GM23338 (cell line): Measurements from ENCODE around the gene ACAD10. TPM values are rescaled to one million over a fixed set of nuclear protein-coding genes. Genes with fewer than 3 reads are reported as not detected.
"Not testable (repeated sequence)": the region's sequence is repeated elsewhere in the genome, so short reads cannot be mapped to it uniquely, and the experiment has no call there.

Source experiments
- ATAC-seq: fragments of 200-7000 bp; cut with Tn5 transposase; 3 replicates; pipeline ENCODE4 v1.9.1; 2020
- DNase-seq: peaks from one replicate; pipeline ENCODE4 v3.0.0-alpha.2; 2015; ENCODE audit warnings: low spot score
- H2AFZ ChIP-seq: fragments of 200-600 bp; sonication (generic); 2 replicates; pipeline ENCODE4 v1.8.0; 2016; ENCODE audit warnings: antibody characterized with exemption, mild to moderate bottlenecking, moderate library complexity
- H3F3A ChIP-seq: fragments of 200-600 bp; sonication (generic); replicated peaks from 2 replicates; pipeline ENCODE4 v1.8.0; 2017; ENCODE audit warnings: antibody characterized with exemption, mixed run types, low read depth
- H3K27ac ChIP-seq: fragments of 200-600 bp; sonication (generic); 2 replicates; pipeline ENCODE4 v1.6.1; 2016; ENCODE audit warnings: low read depth
- H3K27me3 ChIP-seq: fragments of 200-600 bp; sonication (generic); 2 replicates; pipeline ENCODE4 v1.8.0; 2016; ENCODE audit warnings: mild to moderate bottlenecking, mixed run types, moderate library complexity; ENCODE audit not compliant: insufficient read depth
- H3K36me3 ChIP-seq: fragments of 200-600 bp; sonication (generic); 2 replicates; pipeline ENCODE4 v1.8.0; 2016; ENCODE audit warnings: mild to moderate bottlenecking; ENCODE audit not compliant: insufficient read depth
- H3K4me1 ChIP-seq: fragments of 200-600 bp; sonication (generic); 2 replicates; pipeline ENCODE4 v1.8.0; 2016; ENCODE audit warnings: mild to moderate bottlenecking, moderate library complexity; ENCODE audit not compliant: insufficient read depth
- H3K4me2 ChIP-seq: fragments of 200-600 bp; sonication (generic); 2 replicates; pipeline ENCODE4 v1.7.1; 2017; ENCODE audit warnings: mixed run types
- H3K4me3 ChIP-seq: fragments of 200-600 bp; sonication (generic); 2 replicates; pipeline ENCODE4 v1.6.1; 2016; ENCODE audit warnings: mixed run types
- H3K79me2 ChIP-seq: fragments of 200-600 bp; sonication (generic); replicated peaks from 2 replicates; pipeline ENCODE4 v1.8.0; 2017; ENCODE audit warnings: mild to moderate bottlenecking; ENCODE audit not compliant: insufficient read depth
- H3K9me2 ChIP-seq: fragments of 200-600 bp; sonication (generic); 2 replicates; pipeline ENCODE4 v1.8.0; 2017; ENCODE audit not compliant: insufficient read depth
- H4K20me1 ChIP-seq: fragments of 200-600 bp; sonication (generic); replicated peaks from 2 replicates; pipeline ENCODE4 v1.8.0; 2017; ENCODE audit warnings: mild to moderate bottlenecking; ENCODE audit not compliant: insufficient read depth
- H3K27ac Mint-ChIP-seq: 2 replicates; pipeline ENCODE4 v1.8.0; 2020; ENCODE audit warnings: inconsistent platforms, mild to moderate bottlenecking, moderate library complexity, mixed read lengths
- H3K27me3 Mint-ChIP-seq: 3 replicates; pipeline ENCODE4 v1.8.0; 2022; ENCODE audit warnings: low read depth, mild to moderate bottlenecking, moderate library complexity, mixed read lengths, inconsistent platforms; ENCODE audit not compliant: insufficient read depth, poor library complexity
- H3K36me3 Mint-ChIP-seq: 3 replicates; pipeline ENCODE4 v1.8.0; 2021; ENCODE audit warnings: low read depth, mild to moderate bottlenecking, inconsistent platforms, moderate library complexity, mixed read lengths
- H3K4me1 Mint-ChIP-seq: 3 replicates; pipeline ENCODE4 v1.8.0; 2020; ENCODE audit warnings: mild to moderate bottlenecking, inconsistent platforms, mixed read lengths
- H3K4me3 Mint-ChIP-seq: 3 replicates; pipeline ENCODE4 v1.8.0; 2021; ENCODE audit warnings: moderate library complexity, mild to moderate bottlenecking, inconsistent platforms, mixed read lengths
- H3K9me3 Mint-ChIP-seq: 3 replicates; pipeline ENCODE4 v1.8.0; 2020; ENCODE audit warnings: moderate library complexity, mild to moderate bottlenecking, inconsistent platforms, mixed read lengths
- CTCF ChIP-seq, 2 experiments: fragments of 200-600 bp in 1 of 2; sonication (generic) in 1 of 2; conservative IDR thresholded peaks; 2 replicates each; pipeline versions ENCODE4 v1.5.1 to v1.6.1; 2016 to 2017; ENCODE audit warnings: antibody characterized with exemption in 2 of 2, low read depth in 2 of 2, mild to moderate bottlenecking in 2 of 2, moderate library complexity in 1 of 2
- EZH2 ChIP-seq: fragments of 200-600 bp; sonication (generic); IDR thresholded peaks from one replicate; pipeline ENCODE4 v1.8.0; 2017; ENCODE audit warnings: antibody characterized with exemption, mild to moderate bottlenecking, low read depth; ENCODE audit not compliant: unreplicated experiment
- ZNF331 ChIP-seq: fragments of 250-450 bp; sonication (Bioruptor Pico); IDR thresholded peaks from 2 replicates; pipeline ENCODE4 v1.5.0; 2020; ENCODE audit warnings: low read depth, mild to moderate bottlenecking, moderate library complexity
- polyA plus RNA-seq: library from polyadenylated mRNA; unstranded; fragments of >200 nt; fragmentation: Nextera tagmentation; extraction: Ambion mirVana; gene quantifications from 2 replicates; pipeline ENCODE4 v1.2.1, GENCODE V29; 2016
- total RNA-seq: library from RNA; depleted of rRNA; stranded (reverse); fragments of >200 nt; shearing (Covaris generic); gene quantifications from 2 replicates; pipeline ENCODE4 v1.2.3, GENCODE V29; 2014
- TF ChIP-seq, protein P1 (sequence below): fragments of 250-450 bp; sonication (Bioruptor Pico); IDR thresholded peaks from 2 replicates; pipeline ENCODE4 v1.5.0; 2020; ENCODE audit warnings: mild to moderate bottlenecking, moderate library complexity

The ACAD10 gene
- total and polyA plus RNA-seq, 2 experiments from 2014 or later: 16.3 to 23.1 TPM

GRCh38 chr12:111761706-111762105 is 75.9 kb downstream of the ACAD10 start:
- H3K9me3 Mint-ChIP-seq: peaks cover 14% of the 10 kb centered on the region; the same call in 2 of the 3 replicates
- peaks cover 28% of the 10 kb centered on the region for H3K4me1 Mint-ChIP-seq
- peaks cover 20% of the 10 kb centered on the region for H3K27me3 Mint-ChIP-seq
- no peak overlapping the region for H2AFZ ChIP-seq
- no peak overlapping the region for H3K27ac Mint-ChIP-seq
- no peaks in the 10 kb centered on the region for H3K9me2 ChIP-seq
- no peak overlapping the region for H3K27ac ChIP-seq
- no peak overlapping the region for H3K4me3 Mint-ChIP-seq
- TF ChIP-seq EZH2: no peak
- TF ChIP-seq, protein P1, sequence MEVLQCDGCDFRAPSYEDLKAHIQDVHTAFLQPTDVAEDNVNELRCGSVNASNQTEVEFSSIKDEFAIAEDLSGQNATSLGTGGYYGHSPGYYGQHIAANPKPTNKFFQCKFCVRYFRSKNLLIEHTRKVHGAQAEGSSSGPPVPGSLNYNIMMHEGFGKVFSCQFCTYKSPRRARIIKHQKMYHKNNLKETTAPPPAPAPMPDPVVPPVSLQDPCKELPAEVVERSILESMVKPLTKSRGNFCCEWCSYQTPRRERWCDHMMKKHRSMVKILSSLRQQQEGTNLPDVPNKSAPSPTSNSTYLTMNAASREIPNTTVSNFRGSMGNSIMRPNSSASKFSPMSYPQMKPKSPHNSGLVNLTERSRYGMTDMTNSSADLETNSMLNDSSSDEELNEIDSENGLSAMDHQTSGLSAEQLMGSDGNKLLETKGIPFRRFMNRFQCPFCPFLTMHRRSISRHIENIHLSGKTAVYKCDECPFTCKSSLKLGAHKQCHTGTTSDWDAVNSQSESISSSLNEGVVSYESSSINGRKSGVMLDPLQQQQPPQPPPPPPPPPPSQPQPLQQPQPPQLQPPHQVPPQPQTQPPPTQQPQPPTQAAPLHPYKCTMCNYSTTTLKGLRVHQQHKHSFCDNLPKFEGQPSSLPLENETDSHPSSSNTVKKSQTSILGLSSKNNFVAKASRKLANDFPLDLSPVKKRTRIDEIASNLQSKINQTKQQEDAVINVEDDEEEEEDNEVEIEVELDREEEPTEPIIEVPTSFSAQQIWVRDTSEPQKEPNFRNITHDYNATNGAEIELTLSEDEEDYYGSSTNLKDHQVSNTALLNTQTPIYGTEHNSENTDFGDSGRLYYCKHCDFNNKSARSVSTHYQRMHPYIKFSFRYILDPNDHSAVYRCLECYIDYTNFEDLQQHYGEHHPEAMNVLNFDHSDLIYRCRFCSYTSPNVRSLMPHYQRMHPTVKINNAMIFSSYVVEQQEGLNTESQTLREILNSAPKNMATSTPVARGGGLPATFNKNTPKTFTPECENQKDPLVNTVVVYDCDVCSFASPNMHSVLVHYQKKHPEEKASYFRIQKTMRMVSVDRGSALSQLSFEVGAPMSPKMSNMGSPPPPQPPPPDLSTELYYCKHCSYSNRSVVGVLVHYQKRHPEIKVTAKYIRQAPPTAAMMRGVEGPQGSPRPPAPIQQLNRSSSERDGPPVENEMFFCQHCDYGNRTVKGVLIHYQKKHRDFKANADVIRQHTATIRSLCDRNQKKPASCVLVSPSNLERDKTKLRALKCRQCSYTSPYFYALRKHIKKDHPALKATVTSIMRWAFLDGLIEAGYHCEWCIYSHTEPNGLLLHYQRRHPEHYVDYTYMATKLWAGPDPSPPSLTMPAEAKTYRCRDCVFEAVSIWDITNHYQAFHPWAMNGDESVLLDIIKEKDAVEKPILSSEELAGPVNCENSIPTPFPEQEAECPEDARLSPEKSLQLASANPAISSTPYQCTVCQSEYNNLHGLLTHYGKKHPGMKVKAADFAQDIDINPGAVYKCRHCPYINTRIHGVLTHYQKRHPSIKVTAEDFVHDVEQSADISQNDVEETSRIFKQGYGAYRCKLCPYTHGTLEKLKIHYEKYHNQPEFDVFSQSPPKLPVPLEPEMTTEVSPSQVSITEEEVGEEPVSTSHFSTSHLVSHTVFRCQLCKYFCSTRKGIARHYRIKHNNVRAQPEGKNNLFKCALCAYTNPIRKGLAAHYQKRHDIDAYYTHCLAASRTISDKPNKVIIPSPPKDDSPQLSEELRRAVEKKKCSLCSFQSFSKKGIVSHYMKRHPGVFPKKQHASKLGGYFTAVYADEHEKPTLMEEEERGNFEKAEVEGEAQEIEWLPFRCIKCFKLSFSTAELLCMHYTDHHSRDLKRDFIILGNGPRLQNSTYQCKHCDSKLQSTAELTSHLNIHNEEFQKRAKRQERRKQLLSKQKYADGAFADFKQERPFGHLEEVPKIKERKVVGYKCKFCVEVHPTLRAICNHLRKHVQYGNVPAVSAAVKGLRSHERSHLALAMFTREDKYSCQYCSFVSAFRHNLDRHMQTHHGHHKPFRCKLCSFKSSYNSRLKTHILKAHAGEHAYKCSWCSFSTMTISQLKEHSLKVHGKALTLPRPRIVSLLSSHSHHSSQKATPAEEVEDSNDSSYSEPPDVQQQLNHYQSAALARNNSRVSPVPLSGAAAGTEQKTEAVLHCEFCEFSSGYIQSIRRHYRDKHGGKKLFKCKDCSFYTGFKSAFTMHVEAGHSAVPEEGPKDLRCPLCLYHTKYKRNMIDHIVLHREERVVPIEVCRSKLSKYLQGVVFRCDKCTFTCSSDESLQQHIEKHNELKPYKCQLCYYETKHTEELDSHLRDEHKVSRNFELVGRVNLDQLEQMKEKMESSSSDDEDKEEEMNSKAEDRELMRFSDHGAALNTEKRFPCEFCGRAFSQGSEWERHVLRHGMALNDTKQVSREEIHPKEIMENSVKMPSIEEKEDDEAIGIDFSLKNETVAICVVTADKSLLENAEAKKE (CRISPR knock-in tag): 0 out of 2 replicates have a peak, but pooled peaks have one; percentile 39
- no peak for TF ChIP-seq ZNF331 (CRISPR knock-in tag)
- no peak for TF ChIP-seq CTCF (conservative IDR thresholded peaks at IDR 0.05; ENCODE audit: low read depth in 2 of 2)
- no peak overlapping the region for H3K4me3 ChIP-seq
- H3K4me1 ChIP-seq: peaks cover 12% of the 10 kb centered on the region; the same call in 1 of the 2 replicates
- no peaks in the 10 kb centered on the region for H3K79me2 ChIP-seq
- DNase-seq (peak; percentile 35), ATAC-seq (no peak)
- H3K4me2 ChIP-seq: no peak overlapping the region
- no peaks in the 10 kb centered on the region for H3K27me3 ChIP-seq
- H3K36me3 Mint-ChIP-seq: peaks cover 14% of the 10 kb centered on the region
- 0 out of 2 replicates have a peak, but pooled peaks cover 11% of the 10 kb centered on the region for H3F3A ChIP-seq
- H4K20me1 ChIP-seq: no peaks in the 10 kb centered on the region
- no peaks in the 10 kb centered on the region for H3K36me3 ChIP-seq

DNA sequence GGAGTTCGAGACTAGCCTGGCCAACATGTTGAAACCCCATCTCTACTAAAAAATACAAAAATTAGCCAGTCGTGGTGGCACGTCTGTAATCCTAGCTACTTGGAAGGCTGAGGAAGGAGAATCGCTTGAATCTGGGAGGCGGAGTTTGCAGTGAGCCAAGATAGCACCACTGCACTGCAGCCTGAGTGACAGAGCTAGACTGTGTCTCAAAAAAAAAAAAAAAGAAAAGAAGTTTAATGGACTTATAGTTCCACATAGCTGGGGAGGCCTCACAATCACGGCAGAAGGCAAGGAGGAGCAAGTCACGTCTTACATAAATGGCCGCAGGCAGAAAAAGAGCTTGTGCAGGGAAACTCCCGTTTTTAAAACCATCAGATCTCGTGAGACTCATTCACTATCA is 77.7 kb downstream of the ACAD10 start:
- Mint-ChIP-seq H3K9me3 (peaks cover 14% of the 10 kb centered on the region; the same call in 2 of the 3 replicates), H3K36me3 (peaks cover 14% of the 10 kb centered on the region), H3K27me3 (peaks cover 24% of the 10 kb centered on the region), H3K4me1 (peaks cover 28% of the 10 kb centered on the region)
- not testable (repeated sequence) for DNase-seq, H3K79me2 ChIP-seq, H3K36me3 ChIP-seq, H2AFZ ChIP-seq, H3K27me3 ChIP-seq, H3F3A ChIP-seq, H3K4me3 ChIP-seq, H3K4me3 Mint-ChIP-seq, ATAC-seq, H3K9me2 ChIP-seq, H4K20me1 ChIP-seq, H3K27ac ChIP-seq, H3K4me2 ChIP-seq, H3K27ac Mint-ChIP-seq
- H3K4me1 ChIP-seq: peaks cover 19% of the 10 kb centered on the region
